Upper lobe of left lung (tissue), 4 donors: Measurements from ENCODE around the gene BCHE.

ENCODE experiments used
- EP300 ChIP-seq, 4 donors: sonication (generic); formaldehyde crosslinking; IDR thresholded peaks; one replicate each; pipeline ENCODE4 v1.5.1; 2017; ENCODE audit warnings: antibody characterized with exemption in 4 of 4, control low read depth in 2 of 4
- TF ChIP-seq, protein P1 (sequence below), 6 experiments: fragments of 450-650 bp in 4 of 6; fragments of 200-600 bp in 2 of 6; sonication (generic) in 2 of 6; IDR thresholded peaks; one replicate each; pipeline ENCODE4 v1.5.1; 2016 to 2019; ENCODE audit warnings: antibody characterized with exemption in 6 of 6

DNA sequence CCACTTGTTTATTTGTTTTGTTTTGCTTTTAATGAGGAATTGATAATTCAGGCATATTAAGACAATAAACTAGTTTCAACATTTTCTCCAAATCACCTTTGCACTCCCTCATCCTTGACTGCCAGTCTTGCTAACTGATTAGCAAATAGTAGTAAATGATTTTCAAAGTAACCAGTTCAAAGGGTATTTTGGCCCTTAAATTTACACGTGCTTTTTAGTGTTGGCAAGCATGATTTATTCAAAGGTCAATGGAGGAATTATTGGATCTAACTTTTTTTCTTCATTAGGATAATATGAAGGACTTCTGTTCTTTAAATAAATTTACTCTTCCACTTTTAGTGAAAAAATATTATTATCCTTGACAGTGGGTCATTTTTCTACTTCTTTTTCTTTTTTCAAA is 53.8 kb downstream of the BCHE start:
- TF ChIP-seq, protein P1, sequence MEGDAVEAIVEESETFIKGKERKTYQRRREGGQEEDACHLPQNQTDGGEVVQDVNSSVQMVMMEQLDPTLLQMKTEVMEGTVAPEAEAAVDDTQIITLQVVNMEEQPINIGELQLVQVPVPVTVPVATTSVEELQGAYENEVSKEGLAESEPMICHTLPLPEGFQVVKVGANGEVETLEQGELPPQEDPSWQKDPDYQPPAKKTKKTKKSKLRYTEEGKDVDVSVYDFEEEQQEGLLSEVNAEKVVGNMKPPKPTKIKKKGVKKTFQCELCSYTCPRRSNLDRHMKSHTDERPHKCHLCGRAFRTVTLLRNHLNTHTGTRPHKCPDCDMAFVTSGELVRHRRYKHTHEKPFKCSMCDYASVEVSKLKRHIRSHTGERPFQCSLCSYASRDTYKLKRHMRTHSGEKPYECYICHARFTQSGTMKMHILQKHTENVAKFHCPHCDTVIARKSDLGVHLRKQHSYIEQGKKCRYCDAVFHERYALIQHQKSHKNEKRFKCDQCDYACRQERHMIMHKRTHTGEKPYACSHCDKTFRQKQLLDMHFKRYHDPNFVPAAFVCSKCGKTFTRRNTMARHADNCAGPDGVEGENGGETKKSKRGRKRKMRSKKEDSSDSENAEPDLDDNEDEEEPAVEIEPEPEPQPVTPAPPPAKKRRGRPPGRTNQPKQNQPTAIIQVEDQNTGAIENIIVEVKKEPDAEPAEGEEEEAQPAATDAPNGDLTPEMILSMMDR (IDR thresholded peaks at IDR 0.05) = no peak
- TF ChIP-seq EP300 (IDR thresholded peaks at IDR 0.05) = no peak
